Measurements from ENCODE around the gene MRTFB. TPM values are rescaled to one million over a fixed set of nuclear protein-coding genes. Genes with fewer than 3 reads are reported as not detected.

MRTFB gene
- total RNA-seq, 3 donors from 2014 or later (not counting 1 experiment from before 2014, with no cell fraction given): 12.8 to 22.8 (median 19.6) TPM

GRCh38 chr16:14291286-14291685, 220.2 kb downstream of the MRTFB start:
- Histone ChIP-seq H3K4me3 (ENCODE audit: low read length) (no peak overlapping the region), H3K9me3 (ENCODE audit: control insufficient read depth, insufficient read depth, low read length) (peaks cover 11% of the 10 kb centered on the region), H3K27ac (ENCODE audit: low read length) (no peak overlapping the region), H3K36me3 (ENCODE audit: control insufficient read depth, insufficient read depth, low read length) (no peaks in the 10 kb centered on the region), H3K4me1 (ENCODE audit: control insufficient read depth, insufficient read depth, low read length) (peaks cover 7% of the 10 kb centered on the region), H3K27me3 (ENCODE audit: control insufficient read depth, insufficient read depth, low read length) (no peaks in the 10 kb centered on the region)
- WGBS (ENCODE audit: insufficient coverage): 91% methylated on average over 8 of the region's 8 CpGs
- ATAC-seq (no peak), DNase-seq (no peak)
- Mint-ChIP-seq H3K4me1 (peaks cover 6 to 15% of the 10 kb centered on the region in 2 donors), H3K27me3 (ENCODE audit: low read depth in 2 of 2) (no peaks in the 10 kb centered on the region), H3K4me3 (no peak overlapping the region), H3K36me3 (peaks cover 8% of the 10 kb centered on the region), H3K9me3 (peaks cover 3 to 6% of the 10 kb centered on the region in 2 donors), H3K27ac (no peak overlapping the region)
- intact Hi-C loops (cut with micrococcal nuclease): no loop called here
- no peak for TF ChIP-seq CTCF (IDR thresholded peaks at IDR 0.05)

GRCh38 chr16:14292051-14292825, 221.1 kb downstream of the MRTFB start:
- Mint-ChIP-seq H3K27ac (no peak overlapping the region), H3K36me3 (peaks cover 8% of the 10 kb centered on the region), H3K27me3 (ENCODE audit: low read depth in 2 of 2) (no peaks in the 10 kb centered on the region), H3K4me1 (peaks cover 0 to 8% of the 10 kb centered on the region in 2 donors), H3K9me3 (peaks cover 3 to 6% of the 10 kb centered on the region in 2 donors), H3K4me3 (no peak overlapping the region)
- intact Hi-C loops (cut with micrococcal nuclease): no loop called here
- Histone ChIP-seq H3K9me3 (ENCODE audit: control insufficient read depth, insufficient read depth, low read length) (peaks cover 11% of the 10 kb centered on the region), H3K27me3 (ENCODE audit: control insufficient read depth, insufficient read depth, low read length) (no peaks in the 10 kb centered on the region), H3K4me3 (ENCODE audit: low read length) (no peak overlapping the region), H3K27ac (ENCODE audit: low read length) (no peak overlapping the region), H3K4me1 (ENCODE audit: control insufficient read depth, insufficient read depth, low read length) (no peaks in the 10 kb centered on the region), H3K36me3 (ENCODE audit: control insufficient read depth, insufficient read depth, low read length) (no peaks in the 10 kb centered on the region)
- no peak for DNase-seq
- TF ChIP-seq CTCF (IDR thresholded peaks at IDR 0.05): no peak
- 91% methylated on average over 10 of the region's 10 CpGs for WGBS (ENCODE audit: insufficient coverage)
- no peak for ATAC-seq

- Histone ChIP-seq H3K27me3 (ENCODE audit: control insufficient read depth, insufficient read depth, low read length) (peaks cover 2% of the 10 kb centered on the region), H3K4me3 (ENCODE audit: low read length) (no peak overlapping the region), H3K9me3 (ENCODE audit: control insufficient read depth, insufficient read depth, low read length) (no peaks in the 10 kb centered on the region), H3K27ac (ENCODE audit: low read length) (no peak overlapping the region), H3K36me3 (ENCODE audit: control insufficient read depth, insufficient read depth, low read length) (no peaks in the 10 kb centered on the region), H3K4me1 (ENCODE audit: control insufficient read depth, insufficient read depth, low read length) (peaks cover 11% of the 10 kb centered on the region)
- no peak overlapping the region for H3K27ac Mint-ChIP-seq
- no peak for ATAC-seq
- H3K4me3 Mint-ChIP-seq: no peak overlapping the region
- no peaks in the 10 kb centered on the region for H3K36me3 Mint-ChIP-seq
- peaks cover 4 to 14% of the 10 kb centered on the region in 2 donors for H3K4me1 Mint-ChIP-seq
- intact Hi-C loops (cut with micrococcal nuclease): no loop called here
- WGBS (ENCODE audit: insufficient coverage): 89% methylated on average over 3 of the region's 3 CpGs
- DNase-seq: no peak
- peaks cover 5 to 13% of the 10 kb centered on the region in 2 donors for H3K27me3 Mint-ChIP-seq (ENCODE audit: low read depth in 2 of 2)
- no peak for TF ChIP-seq CTCF (IDR thresholded peaks at IDR 0.05)
- H3K9me3 Mint-ChIP-seq: no peaks in the 10 kb centered on the region
Measured at GRCh38 chr16:14296663-14297062, 225.5 kb downstream of the MRTFB start.

All from natural killer cell (primary cell).